NCI-H1105 treated with DMSO at 0.1 percent for 48 hours (cell line): ENCODE data around the gene PDCD11.
"Not testable (repeated sequence)": the region's sequence is repeated elsewhere in the genome, so short reads cannot be mapped to it uniquely, and the experiment has no call there.

Experiments
- DNase-seq: peaks from one replicate; lab custom pipeline; 2025; lab: John Stamatoyannopoulos, UW

The PDCD11 gene

DNA sequence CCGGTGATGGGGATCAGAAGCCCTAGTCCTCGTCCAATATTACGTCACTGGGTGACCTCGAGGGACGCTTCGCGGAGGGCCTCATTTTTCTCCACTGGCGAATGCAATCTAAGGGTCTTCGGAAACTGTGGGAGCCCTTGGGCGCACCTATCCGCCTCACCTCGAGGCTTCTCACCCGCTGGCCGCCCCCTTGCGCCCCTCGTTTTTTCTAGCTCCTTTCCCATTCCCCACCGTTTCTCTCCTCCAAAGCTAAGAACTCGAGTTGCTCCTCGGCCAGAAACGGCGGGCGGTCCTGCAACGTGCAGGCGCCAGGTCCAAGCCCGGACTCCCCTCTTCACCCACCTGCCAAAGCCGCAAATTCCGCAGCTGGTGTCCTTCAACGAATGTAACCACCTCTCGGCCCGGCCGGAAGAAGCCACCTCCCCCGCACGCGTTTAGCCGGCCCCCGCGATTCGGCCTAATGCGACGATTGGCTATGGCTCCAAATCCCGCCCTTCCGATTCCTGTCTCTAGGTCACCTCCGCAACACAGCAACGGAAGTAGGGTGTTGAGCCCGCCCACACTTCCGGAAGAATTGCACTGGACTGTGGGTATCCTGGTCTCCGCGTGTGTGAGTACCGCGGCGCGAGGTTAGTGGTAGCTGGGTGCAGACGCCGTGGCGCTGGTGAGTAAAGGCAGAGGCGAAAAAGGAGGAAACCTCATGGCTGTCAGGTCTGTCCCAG, at the start of gene PDCD11, which contains the start of gene ATP5MK:
Gene PDCD11, plus strand, starts transcription at position 560 of the 722 bp plus-strand sequence. CDS start 1,801 bp downstream, outside the sequence.
Gene ATP5MK, minus strand, starts transcription at position 409 of the 722 bp plus-strand sequence. CDS start 4,018 bp downstream, outside the sequence.
- DNase-seq: peak; percentile 89

- DNase-seq: no peak
Observed at GRCh38 chr10:103350175-103350516, 46.3 kb upstream of the PDCD11 start.

DNA sequence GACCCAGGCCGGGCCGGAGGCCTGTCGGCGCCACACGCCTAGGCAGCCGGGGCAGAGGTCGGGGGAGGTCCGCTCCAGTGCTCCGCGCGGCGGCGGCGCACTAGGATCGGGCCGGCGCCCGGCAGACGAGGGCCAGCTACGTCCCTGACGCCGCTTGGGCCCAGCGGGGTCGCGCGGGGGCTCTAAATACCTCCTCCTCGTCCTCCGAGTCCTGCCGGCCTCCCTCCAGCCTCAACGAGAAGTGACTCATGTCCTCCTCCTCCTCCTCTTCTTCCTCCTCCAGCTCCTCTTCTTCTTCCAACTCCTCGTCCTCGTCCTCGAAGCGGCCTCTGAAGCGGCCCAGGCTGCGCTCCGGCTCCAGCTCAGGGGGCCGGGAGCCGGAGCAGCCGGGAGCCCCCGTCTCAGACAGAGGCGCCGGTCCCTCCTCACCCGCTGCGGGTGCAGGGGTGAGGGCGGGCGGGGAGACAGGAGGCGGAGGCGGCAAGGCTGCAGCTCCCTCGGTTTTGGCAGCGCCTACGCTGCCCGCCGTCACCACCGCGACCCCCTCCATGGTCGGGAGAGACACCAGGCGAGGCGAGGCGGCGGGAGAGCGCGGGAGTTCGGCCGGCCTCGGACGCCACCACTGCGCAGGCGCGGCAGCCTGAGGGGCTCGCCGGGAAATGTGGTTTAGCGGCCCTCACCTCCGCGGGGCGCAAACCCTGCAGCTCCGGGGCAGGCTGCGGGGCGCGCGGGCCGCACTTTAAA, 45.7 kb upstream of the PDCD11 start, which contains the start of gene PCGF6:
Gene PCGF6, minus strand, starts transcription at position 624 of the 744 bp plus-strand sequence. Its CDS starts 74 bp downstream, at position 550.
- peak; percentile 76 for DNase-seq

DNA sequence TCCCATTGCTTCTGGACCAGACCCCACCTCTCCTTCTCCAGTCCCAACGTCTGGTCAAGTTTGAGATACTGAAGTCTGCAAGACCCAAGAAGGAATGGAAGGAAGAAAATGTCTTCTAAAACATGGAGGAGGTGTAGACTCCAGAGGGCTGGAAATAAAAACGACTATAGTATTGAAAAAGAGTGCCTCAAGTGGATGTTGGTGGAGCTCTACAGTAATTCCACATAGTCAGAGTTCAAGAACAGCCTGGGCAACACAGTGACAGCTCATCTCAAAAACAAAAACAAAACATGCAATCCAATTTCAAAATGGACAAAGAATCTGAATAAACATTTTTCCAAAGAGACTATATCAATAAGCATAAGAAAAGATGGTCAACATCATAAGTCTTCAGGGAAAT, 43.1 kb upstream of the PDCD11 start:
- no peak for DNase-seq

DNA sequence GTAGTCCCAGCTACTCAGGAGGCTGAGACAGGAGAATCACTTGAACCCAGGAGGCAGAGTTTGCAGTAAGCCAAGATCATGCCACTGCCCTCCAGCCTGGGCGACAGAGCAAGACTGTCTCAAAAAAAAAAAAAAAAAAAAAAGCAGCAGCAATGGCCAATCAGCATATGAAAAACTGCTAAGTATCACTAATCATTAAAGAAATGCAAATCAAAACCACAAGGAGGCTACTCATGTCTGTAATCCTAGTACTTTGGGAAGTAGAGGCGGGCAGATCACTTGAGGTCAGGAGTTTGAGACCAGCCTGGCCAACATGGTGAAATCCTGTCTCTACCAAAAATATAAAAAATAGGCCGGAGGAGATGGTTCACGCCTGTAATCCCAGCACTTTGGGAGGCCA, 41.9 kb upstream of the PDCD11 start:
- not testable (repeated sequence) for DNase-seq

GRCh38 chr10:103355906-103356599, 40.4 kb upstream of the PDCD11 start:
- no peak for DNase-seq

DNA sequence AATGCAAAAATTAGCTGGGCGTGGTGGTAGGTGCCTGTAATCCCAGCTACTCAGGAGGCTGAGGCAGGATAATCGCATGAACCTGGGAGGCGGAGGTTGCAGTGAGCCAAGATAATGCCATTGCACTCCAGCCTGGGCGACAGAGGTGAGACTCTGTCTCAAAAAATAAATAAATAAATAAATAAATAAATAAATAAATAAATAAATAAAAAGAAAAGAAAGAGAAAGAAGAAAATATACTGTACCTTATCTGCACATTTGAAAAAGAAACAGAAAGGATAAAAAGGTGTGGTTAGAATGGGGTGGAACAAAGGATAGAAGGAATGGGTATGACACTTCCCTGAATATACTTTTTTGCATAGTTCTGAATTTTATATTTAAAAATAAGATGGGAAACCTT, 36.9 kb upstream of the PDCD11 start:
- not testable (repeated sequence) for DNase-seq

DNA sequence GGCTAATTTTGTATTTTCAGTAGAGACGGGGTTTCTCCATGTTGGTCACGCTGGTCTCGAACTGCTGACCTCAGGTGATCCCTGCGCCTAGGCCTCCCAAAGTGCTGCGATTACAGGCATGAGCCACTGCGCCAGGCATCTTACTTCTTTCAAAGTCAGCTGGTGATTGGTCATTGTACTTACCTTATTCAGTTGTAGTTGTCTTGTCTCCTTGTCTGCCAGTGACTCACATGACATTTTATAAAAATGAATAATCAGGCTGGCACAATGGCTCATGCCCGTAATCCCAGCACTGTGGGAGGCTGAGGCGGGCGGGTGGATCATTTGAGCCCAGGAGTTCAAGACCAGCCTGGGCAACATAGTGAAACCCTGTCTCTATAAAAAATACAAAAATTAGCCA, 35.6 kb upstream of the PDCD11 start:
- DNase-seq: not testable (repeated sequence)

- DNase-seq: no peak
Observed at GRCh38 chr10:103367379-103367781, 29.0 kb upstream of the PDCD11 start.

- peak; percentile 86 for DNase-seq
Observed at GRCh38 chr10:103367782-103368518, 28.5 kb upstream of the PDCD11 start, which contains the start of gene TAF5. TSS of gene TAF5 (plus strand) at chr10:103367976. CDS start at chr10:103367990, 14 bp downstream.

- DNase-seq: no peak
Observed at GRCh38 chr10:103373544-103373943, 22.9 kb upstream of the PDCD11 start.

- no peak for DNase-seq
Observed at GRCh38 chr10:103374263-103374662, 22.2 kb upstream of the PDCD11 start.

- DNase-seq: no peak
Observed at GRCh38 chr10:103382769-103383168, 13.7 kb upstream of the PDCD11 start.

GRCh38 chr10:103394180-103394579, 2.2 kb upstream of the PDCD11 start:
- no peak for DNase-seq

DNA sequence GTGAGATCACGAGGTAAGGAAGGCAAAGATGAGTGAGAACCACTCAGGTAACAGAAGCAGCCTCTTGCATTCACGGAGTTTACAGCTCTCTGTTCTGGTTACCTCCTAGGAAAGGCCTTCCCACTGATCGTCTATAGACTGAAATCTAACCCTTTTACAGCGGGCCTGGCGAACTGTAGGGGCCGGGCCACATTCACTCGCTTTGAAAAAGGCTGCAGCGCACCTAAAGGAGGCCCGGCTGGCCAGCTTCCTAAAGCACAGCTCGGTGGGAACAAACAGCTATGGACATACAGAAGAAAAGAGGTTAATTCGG, 716 bp upstream of the PDCD11 start:
- no peak for DNase-seq

DNA sequence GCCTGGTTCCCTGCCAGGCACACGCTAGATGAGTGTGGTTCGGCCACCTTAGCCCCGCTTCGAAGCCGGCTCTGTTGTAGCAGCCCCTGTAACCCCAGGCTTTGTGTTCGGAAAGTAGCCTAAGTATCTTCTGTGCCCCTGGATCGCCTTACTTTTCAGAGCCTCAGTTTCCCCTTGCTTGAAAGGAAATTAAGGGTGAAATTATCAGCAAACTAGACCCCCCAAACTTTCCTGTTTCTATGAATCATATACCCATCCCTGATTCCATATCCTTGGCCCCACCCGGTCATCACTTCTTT, 312 bp downstream of the PDCD11 start:
- no peak for DNase-seq

DNA sequence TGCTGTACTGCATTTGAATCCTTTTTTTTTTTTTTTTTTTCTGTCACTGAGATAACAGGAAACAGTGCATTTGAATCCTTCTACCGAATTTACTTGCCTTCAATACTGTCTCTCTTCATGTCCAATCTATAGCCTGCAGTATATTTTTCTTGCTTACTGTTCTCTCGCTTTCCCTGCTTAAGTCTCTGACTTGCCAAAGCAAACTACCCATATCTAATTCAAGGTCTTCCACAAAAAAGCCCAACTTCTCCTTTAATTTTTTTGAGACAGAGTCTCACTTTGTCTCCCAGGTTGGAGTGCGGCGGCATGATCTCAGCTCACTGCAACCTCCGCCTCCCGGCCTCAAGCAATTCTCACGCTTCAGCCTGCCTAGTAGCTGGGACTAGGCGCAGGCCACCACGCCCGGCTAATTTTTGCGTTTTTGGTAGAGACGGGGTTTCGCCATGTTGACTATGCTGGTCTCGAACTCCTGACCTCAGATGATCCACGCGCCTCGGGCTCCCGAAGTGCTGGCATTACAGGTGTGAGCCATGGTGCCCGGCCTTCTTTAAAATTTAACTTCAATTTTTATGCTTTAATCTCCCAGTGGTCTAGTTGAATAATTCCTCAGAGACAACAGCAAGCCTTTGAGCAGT, 882 bp downstream of the PDCD11 start:
- no peak for DNase-seq

DNA sequence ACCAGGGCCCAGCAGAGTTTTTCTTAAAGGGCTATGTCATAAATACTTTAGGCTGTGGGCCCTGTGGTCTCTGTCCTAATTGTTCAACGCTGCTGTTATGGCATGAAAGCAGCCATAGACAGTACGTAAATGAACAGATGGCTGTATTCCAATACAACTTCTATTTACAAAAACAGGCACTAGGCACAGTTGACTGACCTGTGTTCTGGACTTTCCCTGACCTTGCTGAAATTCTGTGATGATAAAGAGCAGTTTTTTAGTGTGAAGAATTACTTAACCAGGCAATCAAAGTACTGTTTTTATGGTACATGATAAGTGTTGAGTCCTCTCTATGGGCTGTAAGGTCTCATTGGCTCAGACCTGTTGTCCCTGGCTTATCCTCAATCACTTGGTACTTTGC, 17.1 kb downstream of the PDCD11 start:
- no peak for DNase-seq

GRCh38 chr10:103415581-103415980, 19.2 kb downstream of the PDCD11 start:
- DNase-seq: no peak

DNA sequence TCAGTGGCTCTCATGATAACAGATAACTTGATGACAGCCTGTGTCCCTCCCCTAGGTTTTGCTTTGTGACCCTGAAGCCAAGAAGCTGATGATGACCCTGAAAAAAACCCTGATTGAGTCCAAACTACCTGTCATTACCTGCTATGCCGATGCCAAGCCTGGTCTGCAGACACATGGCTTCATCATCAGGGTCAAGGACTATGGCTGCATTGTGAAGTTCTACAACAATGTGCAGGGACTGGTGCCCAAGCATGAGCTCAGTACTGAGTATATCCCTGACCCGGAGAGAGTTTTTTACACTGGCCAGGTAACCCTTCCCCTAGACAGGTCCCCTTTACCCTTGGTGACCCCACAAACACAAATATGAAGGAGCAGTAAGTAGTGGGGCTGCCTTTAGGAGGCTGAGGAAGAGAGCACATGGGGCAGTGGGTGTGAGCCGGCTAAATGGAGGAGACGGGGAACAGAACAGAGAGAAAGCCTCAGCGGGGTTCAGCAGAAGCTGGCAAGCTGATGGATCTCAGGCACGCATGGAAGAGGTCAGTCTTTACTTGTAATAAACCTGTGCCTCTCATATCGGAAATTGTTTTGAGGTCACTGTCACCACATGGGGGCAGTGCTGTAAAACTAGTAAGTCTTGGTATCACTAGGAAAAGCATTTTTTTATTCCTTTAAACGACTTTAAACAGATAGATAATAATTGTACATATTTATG, 20.2 kb downstream of the PDCD11 start:
- DNase-seq: peak; percentile 24

DNA sequence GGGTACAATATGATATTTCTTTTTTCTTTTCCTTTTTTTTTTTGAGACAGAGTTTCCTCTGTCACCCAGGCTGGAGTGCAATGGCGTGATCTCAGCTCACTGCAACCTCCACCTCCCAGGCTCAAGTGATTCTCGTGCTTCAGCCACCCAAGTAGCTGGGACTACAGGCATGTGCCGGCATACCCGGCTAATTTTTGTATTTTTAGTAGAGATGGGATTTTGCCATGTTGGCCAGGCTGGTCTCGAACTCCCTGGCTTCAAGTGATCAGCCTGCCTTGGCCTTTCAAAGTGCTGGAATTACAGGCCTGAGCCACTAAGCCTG, 20.7 kb downstream of the PDCD11 start:
- DNase-seq: not testable (repeated sequence)
